ENCODE results near the gene ZNF492. TPM values are rescaled to one million over a fixed set of nuclear protein-coding genes. Genes with fewer than 3 reads are reported as not detected.

The ZNF492 gene
- total RNA-seq, 1 experiment from 2014 or later = not detected

- Mint-ChIP-seq H3K4me3 (no peak overlapping the region), H3K36me3 (ENCODE audit: insufficient read depth in 1 of 3, low read depth in 3 of 3) (peaks cover 0 to 5% (median 3%) of the 10 kb centered on the region in 3 experiments; a peak in 2 of 7 replicates), H3K27me3 (ENCODE audit: low read depth) (no peaks in the 10 kb centered on the region), H3K4me1 (no peaks in the 10 kb centered on the region), H3K9me3 (peaks cover 70 to 80% of the 10 kb centered on the region in 2 experiments), H3K27ac (no peak overlapping the region)
- Histone ChIP-seq H3K27ac (ENCODE audit: insufficient read length, low read depth, low read length) (no peak overlapping the region), H2AK5ac (ENCODE audit: insufficient read length, low read length) (no peak overlapping the region), H3K9ac (ENCODE audit: extremely low read depth, insufficient read length, low read length) (no peak overlapping the region), H3K79me2 (ENCODE audit: insufficient read depth, low read length) (no peaks in the 10 kb centered on the region), H4K8ac (replicated peaks; ENCODE audit: insufficient read length, low read depth, low read length) (no peak overlapping the region), H2BK20ac (ENCODE audit: low read depth, low read length, poor library complexity, severe bottlenecking) (no peak overlapping the region), H3K4ac (ENCODE audit: low read depth, low read length) (no peak overlapping the region), H4K91ac (ENCODE audit: insufficient read length, low read depth, low read length) (no peak overlapping the region), H3K23me2 (ENCODE audit: insufficient read length, low read depth, low read length, poor library complexity, severe bottlenecking) (no peaks in the 10 kb centered on the region), H3K27me3 (ENCODE audit: insufficient read depth, low read length) (no peaks in the 10 kb centered on the region), H3K18ac (ENCODE audit: insufficient read length, low read depth, low read length) (no peak overlapping the region), H3T11ph (ENCODE audit: low read length) (no peak overlapping the region), H2BK15ac (ENCODE audit: low read depth, low read length) (no peak overlapping the region), H3K23ac (ENCODE audit: insufficient read length, low read depth, low read length) (no peak overlapping the region), H3K56ac (ENCODE audit: insufficient read length, low read depth, low read length) (no peak overlapping the region), H2BK5ac (ENCODE audit: insufficient read length, low read length) (no peak overlapping the region), H3K14ac (ENCODE audit: insufficient read depth, low read length) (no peak overlapping the region), H4K5ac (ENCODE audit: insufficient read length, low read depth, low read length) (no peak overlapping the region), H2BK120ac (ENCODE audit: low read depth, low read length, poor library complexity, severe bottlenecking) (no peak overlapping the region), H3K9me3 (ENCODE audit: control insufficient read depth, low read depth, low read length) (peaks cover 55% of the 10 kb centered on the region), H3K79me1 (ENCODE audit: insufficient read depth, low read depth, low read length, poor library complexity, severe bottlenecking) (no peaks in the 10 kb centered on the region), H2AFZ (ENCODE audit: low read length) (no peak overlapping the region), H3K4me2 (ENCODE audit: insufficient read depth, insufficient read length, low read length) (no peak overlapping the region), H3K4me1 (ENCODE audit: insufficient read depth, low read length) (no peaks in the 10 kb centered on the region), H4K20me1 (ENCODE audit: control insufficient read depth, insufficient read depth, insufficient read length) (no peaks in the 10 kb centered on the region), H2BK12ac (ENCODE audit: insufficient read length, low read depth, low read length) (no peak overlapping the region)
- no peak for DNase-seq
- TF ChIP-seq CTCF (conservative IDR thresholded peaks at IDR 0.05) = no peak
- WGBS (ENCODE audit: extremely low coverage, insufficient read length, low lambda C conversion rate) = no CpG with 5 or more reads among the region's 27 CpGs
Observed at GRCh38 chr19:22708983-22709382, 74.9 kb downstream of the ZNF492 start.

Other genes with a start within 250 kb of the ZNF492 start
- gene ZNF98, start 212.0 kb upstream of the ZNF492 start, total RNA-seq (2021) = not detected in 2 replicates
- gene ZNF99, start 149.8 kb downstream of the ZNF492 start, total RNA-seq (2021) = not detected in 2 replicates
- not detected in 2 replicates for gene ZNF723, start 198.0 kb downstream of the ZNF492 start, total RNA-seq (2021)